Activated CD8-positive, alpha-beta memory T cell treated with anti-CD3 and anti-CD28 coated beads for 4 hours (primary cell): Measurements from ENCODE around the gene IFIT5.
"Not testable (repeated sequence)": the region's sequence is repeated elsewhere in the genome, so short reads cannot be mapped to it uniquely, and the experiment has no call there.

ENCODE experiments used
- DNase-seq, 2 donors: peaks; one replicate each; pipeline ENCODE4 v3.0.0-alpha.2; 2020; ENCODE audit warnings: low read depth in 2 of 2

Gene IFIT5

GRCh38 chr10:89393898-89394297 lies 20.5 kb upstream of the IFIT5 start:
- no peak for DNase-seq

- DNase-seq, result no peak
Measured at GRCh38 chr10:89395141-89395540, 19.2 kb upstream of the IFIT5 start.

DNA sequence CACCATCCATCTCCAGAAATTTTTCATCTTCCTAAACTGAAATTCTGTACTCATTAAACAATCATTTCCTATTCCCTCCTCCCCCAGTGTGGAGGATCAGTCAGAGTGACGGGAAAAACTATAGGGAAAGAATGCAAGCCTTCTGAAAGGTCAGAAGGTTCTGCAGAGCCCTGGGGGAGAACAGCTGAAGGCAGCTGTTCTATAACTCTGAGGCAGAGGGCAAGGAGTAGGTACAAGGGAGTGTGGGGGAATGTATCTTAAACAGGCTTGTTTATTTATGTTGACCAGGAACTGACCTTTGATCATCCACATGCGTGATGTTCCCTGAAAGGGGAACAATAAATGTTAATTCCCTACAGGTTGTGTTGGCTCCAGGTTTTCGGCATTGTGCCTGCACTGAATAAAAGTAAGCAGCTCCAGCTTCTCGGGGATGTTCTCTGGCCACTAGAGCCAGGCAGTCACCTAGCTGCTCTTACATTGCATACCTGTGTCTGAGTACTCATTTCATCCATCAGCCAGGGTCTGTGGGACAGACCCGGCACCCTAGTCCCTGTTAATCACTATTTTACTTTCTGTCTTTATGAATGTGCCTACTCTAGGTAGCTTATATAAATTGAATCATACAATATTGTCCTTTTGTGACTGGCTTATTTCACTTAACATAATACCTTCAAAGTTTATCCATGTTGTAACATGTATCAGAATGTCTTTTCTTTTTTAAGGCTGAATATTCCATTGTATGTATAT lies 16.2 kb upstream of the IFIT5 start:
- DNase-seq, result no peak

GRCh38 chr10:89399956-89400355 lies 14.4 kb upstream of the IFIT5 start:
- no peak for DNase-seq

DNA sequence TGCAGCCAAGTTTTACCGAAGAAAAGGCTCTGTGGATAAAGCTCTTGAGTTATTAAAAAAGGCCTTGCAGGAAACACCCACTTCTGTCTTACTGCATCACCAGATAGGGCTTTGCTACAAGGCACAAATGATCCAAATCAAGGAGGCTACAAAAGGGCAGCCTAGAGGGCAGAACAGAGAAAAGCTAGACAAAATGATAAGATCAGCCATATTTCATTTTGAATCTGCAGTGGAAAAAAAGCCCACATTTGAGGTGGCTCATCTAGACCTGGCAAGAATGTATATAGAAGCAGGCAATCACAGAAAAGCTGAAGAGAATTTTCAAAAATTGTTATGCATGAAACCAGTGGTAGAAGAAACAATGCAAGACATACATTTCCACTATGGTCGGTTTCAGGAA lies 11.3 kb upstream of the IFIT5 start:
- no peak for DNase-seq

GRCh38 chr10:89404104-89405047 lies 10.0 kb upstream of the IFIT5 start:
- no peak for DNase-seq

GRCh38 chr10:89406178-89406577 lies 8.2 kb upstream of the IFIT5 start:
- DNase-seq, result not testable (repeated sequence)

GRCh38 chr10:89407792-89408191 lies 6.6 kb upstream of the IFIT5 start:
- DNase-seq, result not testable (repeated sequence)

- DNase-seq, result not testable (repeated sequence)
Measured at GRCh38 chr10:89409282-89409681, 5.1 kb upstream of the IFIT5 start.

DNA sequence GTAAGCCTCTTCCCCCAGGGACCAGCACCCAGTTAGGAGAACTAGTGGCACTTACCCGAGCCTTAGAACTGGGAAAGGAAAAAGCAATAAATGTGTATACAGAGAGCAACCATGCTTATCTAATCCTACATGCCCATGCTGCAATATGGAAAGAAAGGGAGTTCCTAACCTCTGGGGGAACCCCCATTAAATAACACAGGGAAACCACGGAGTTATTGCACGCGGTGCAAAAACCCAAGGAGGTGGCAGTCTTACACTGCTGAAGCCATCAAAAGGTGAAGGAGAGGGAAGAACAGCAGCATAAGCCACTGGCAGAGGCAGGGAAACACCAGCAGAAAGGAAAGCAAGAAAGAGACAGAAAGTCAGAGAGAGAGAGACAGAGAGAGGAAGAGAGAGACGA lies 3.8 kb upstream of the IFIT5 start:
- not testable (repeated sequence) for DNase-seq

DNA sequence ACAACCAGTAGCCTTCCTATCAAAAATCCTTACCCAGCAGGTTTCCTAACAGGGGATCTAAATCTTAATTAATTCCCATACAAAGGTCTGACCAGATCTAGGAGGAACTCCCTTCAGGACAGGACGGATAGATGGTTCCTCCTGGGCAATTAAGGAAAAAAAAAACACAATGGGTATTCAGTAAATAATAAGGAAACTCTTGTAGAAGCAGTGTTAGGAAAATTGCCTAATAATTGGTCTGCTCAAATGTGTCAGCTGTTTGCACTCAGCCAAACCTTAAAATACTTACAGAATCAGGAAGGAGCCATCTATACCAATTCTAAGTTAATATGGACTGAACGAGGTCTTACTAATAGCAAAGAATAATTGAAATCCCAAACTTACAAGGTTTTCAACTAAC lies 3.2 kb upstream of the IFIT5 start:
- not testable (repeated sequence) for DNase-seq

DNA sequence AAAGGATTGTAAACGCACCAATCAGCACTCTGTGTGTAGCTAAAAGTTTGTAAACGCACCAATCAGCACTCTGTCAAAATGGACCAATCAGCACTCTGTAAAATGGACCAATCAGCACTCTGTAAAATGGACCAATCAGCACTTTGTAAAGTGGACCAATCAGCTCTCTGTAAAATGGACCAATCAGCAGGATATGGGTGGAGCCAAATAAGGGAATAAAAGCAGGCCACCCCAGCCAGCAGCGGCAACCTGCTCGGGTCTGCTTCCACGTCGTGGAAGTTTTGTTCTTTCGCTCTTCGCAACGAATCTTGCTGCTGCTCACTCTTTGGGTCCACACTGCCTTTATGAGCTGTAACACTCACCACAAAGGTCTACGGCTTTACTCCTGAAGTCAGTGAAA lies 2.1 kb upstream of the IFIT5 start:
- not testable (repeated sequence) for DNase-seq

DNA sequence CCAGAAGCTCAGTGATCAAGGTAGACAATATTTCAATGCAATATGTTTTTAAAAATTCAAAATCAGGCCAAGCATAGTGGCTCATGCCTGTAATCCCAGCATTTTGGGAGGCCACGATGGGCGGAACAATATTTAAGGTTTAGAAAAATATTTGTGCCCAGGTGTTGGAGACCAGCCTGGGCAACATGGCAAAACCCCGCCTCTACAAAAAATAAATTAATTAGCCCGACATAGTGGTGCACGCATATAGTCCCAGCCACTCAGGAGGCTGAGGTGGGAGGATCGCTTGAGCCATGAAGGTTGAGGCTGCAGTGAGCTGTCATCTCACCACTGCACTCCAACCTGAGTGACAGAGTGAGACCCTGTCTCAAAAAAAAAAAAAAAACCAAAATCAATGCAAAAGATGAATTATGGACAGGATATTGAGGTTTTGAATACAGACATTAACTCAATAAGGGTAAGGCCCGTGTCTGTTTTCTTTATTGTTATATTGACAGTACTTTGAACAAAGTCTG lies 913 bp upstream of the IFIT5 start:
- no peak for DNase-seq

DNA sequence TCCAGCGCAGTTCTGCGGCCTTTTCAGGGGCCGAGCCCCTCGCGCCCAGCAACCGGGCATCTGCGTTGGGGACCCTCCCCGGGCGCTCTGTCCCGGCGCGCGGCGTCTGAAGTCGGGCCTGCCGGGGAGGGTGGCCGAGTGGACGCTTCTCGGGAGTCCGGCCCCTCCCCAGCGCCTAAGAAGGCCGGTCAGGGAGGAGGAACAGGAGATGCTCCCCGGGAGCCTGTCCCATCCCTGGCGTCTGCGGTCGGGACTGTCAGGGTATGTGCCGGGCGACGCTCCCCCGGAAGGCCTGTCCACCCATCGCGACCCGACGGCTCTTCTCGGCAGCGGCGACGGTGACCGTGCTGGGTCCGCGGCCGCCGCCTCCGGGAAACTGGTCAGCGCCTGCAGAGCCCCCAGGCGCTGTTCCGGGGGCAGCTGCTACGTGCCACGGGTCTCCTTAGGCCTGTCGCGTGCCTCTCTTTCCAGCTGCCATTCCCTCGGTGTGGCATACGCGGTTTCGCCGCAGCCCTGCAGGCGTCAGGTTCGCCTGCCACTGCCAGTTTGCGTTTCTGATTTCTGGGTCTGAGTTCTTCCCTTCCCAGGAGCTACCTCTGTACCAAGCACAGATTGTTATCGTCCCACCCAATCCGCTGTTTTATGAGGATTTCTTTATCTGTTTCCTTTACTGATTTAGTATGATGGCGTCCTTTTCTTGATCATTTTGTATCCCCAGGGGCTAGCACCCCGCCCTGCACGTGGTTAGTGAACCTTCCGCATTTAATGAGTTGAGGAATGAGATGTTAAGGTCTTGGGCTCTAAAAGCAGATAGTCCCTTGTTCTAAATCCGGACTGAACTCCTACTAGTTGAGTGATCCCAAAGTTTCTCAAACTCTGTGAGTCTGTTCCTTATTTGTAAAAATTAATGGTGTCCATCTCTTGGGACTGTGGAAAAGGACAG lies 782 bp downstream of the IFIT5 start:
- DNase-seq, result peak in 1 of 2 donors; percentile 7

DNA sequence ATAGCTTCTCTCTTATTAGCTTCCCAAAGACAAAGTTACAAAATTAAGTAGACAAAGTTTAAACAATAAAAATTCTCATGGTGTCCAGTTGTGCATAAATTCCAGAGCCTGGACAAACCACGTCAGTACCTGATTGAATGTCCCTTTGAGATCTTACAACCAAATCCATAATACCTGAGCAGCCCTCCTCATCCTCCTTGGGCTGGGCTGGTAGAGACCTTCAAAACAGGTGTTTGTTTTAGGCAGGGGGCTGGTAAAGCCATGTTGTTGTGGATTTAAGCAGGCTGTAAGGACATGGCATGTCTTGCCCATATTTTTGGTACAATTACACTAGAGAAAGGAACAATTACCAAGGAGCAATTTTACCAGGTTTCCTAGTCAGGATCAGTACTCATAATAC lies 2.1 kb downstream of the IFIT5 start:
- DNase-seq, result no peak

DNA sequence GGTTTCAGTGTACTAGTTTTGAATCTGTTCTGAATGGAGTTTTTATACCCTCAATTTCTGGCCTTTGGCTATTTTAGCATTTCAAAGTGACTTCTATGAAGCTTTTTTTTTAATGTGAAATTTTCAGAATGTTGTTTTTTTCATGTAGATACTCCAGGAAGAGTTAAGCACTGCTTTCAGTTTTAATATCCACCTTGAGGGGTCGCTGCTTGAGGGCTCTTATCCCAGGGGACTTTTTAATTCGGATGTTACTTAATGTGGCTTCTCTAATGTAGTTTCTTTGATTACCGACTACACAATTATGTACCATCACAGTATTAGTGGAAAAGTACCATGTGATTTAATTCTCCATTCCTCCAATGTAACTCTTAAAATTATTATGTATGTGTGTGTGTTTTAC lies 5.2 kb downstream of the IFIT5 start:
- DNase-seq, result no peak

DNA sequence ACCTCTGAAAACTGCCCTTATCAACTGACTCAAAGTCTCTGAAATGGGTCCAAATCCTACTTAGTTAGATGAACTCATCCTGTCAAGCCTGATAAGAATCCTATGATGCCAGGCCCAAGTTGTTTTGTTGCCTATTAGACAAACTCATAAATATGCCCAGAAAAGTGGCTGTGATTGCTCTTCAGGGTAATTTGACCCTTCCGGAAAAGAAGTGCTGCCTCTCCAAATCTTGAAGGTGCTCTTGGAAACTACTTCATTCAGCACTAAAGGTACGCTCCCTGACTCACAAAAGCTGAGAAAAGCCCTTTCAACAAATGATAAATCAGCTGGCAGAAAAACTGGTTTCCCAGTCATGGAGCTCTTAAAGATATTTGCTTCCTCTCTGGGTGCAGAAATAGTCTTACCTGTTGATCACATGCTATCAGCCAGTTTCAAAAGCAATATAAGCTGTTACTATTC lies 6.7 kb downstream of the IFIT5 start:
- DNase-seq, result no peak

DNA sequence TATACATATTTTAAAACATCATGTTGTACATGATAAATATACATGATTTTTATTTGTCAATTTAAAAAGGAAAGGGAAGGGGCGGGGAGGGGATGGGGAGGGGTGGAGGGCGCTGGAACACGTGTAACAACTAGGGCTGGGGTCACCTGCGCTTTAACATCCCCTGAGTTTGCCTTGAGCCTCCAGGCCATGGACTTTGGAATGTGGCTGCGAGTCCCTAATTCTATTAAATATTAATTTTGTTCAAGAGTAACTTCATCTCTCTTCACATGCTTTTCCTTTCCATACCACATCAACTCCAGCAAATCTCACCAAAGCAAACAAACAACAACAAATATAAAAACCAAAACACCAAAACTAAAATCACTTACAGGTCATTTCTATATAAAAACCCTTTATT lies 10.6 kb downstream of the IFIT5 start:
- DNase-seq, result no peak

DNA sequence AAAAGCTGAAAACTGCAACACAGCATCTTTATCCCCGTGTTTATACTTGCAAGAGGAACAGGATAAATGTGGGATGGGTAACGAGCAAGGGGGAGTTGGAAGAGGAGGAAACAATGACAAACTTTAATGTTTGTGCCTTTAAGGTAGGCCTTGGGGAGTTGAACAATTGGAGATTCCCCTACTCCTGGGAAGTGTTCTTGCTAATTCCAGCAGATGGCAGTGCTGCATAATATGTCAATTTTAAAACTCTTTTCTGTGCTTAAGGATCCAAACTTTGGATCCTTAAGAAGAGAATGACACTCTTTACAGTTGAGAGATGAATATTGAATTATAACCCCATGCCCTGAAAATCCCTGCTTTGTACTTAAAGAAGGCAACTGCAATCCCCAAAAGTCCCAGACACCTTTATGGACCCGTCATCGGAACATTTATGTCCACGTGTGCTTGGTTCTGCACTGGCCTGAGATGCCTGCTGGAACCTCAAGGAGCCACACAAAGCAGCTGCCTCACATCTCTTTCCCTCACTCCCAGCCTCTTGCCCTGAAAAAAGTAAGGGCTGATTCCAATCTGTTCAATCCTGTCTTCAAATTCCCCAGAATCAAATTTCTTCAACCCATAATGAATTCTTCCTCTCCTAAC lies 12.0 kb downstream of the IFIT5 start:
- no peak for DNase-seq

GRCh38 chr10:89427629-89428028 lies 13.3 kb downstream of the IFIT5 start:
- no peak for DNase-seq

DNA sequence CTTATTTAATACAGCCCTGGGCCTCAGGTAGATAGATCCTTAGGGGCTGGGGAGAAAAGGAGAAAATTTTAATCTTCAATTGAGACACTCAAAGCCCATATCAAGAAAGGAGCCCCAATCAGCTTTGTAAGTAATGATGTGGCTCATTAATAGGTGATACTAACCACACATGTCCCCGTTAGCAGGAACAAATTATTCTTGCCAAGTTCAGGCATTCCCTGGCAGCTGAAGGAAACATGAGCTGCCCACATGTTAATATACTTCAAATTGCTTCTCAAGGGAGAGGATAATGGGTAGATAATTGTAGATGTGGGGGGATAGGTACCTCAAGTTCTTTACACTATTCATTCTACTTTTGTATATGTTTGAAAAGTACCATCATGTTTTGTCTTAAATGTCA lies 14.5 kb downstream of the IFIT5 start:
- no peak for DNase-seq
